ENCODE data around the gene EVX2.

GRCh38 chr2:176093898-176094249 lies 10.1 kb upstream of the EVX2 start:
- TF ChIP-seq CTCF (IDR thresholded peaks at IDR 0.05; ENCODE audit: poor library complexity, severe bottlenecking) (no peak), TAF1 (IDR thresholded peaks at IDR 0.05; ENCODE audit: low read depth) (no peak), MXI1 (conservative IDR thresholded peaks at IDR 0.05; ENCODE audit: poor library complexity, severe bottlenecking) (no peak)
